Heart right ventricle (tissue), 16 donors: ENCODE data around the gene MT1B. TPM values are rescaled to one million over a fixed set of nuclear protein-coding genes. Genes with fewer than 3 reads are reported as not detected.
A peak's percentile ranks its signal among the peaks of the same experiment; 100 is the strongest.

ENCODE experiments used
- ATAC-seq, 8 donors: fragments of 200-7000 bp; cut with Tn5 transposase; one replicate each; pipeline ENCODE4 v1.9.1; 2020; ENCODE audit warnings: mild to moderate bottlenecking in 8 of 8, moderate library complexity in 8 of 8, moderate number of reproducible peaks in 1 of 8
- DNase-seq, 2 donors: peaks; one replicate each; pipeline ENCODE4 v3.0.0-alpha.2; 2020
- H3K27ac ChIP-seq, 10 donors: fragments of 200-600 bp; sonication (generic) in 2 of 10; one replicate each; pipeline versions ENCODE4 v1.5.0 to v1.8.0; 2020 to 2022; ENCODE audit warnings: mild to moderate bottlenecking in 3 of 10
- H3K27me3 ChIP-seq, 7 donors: fragments of 200-600 bp; one replicate each; pipeline ENCODE4 v1.8.0; 2021 to 2022; ENCODE audit warnings: mild to moderate bottlenecking in 2 of 7
- H3K36me3 ChIP-seq, 9 donors: fragments of 200-600 bp; sonication (generic) in 1 of 9; one replicate each; pipeline versions ENCODE4 v1.5.0 to v1.8.0; 2020 to 2022; ENCODE audit warnings: mild to moderate bottlenecking in 2 of 9
- H3K4me1 ChIP-seq, 9 donors: fragments of 200-600 bp; sonication (generic) in 1 of 9; one replicate each; pipeline versions ENCODE4 v1.5.0 to v1.8.0; 2020 to 2022; ENCODE audit warnings: mild to moderate bottlenecking in 4 of 9
- H3K4me3 ChIP-seq, 10 donors: fragments of 200-600 bp; sonication (generic) in 2 of 10; one replicate each; pipeline versions ENCODE4 v1.5.0 to v1.8.0; 2020 to 2022; ENCODE audit warnings: mild to moderate bottlenecking in 7 of 10, moderate library complexity in 2 of 10
- H3K9me3 ChIP-seq, 11 donors: fragments of 200-600 bp in 10 of 11; sonication (generic) in 2 of 11; one replicate each; pipeline versions ENCODE4 v1.5.0 to v1.8.0; 2013 to 2022; ENCODE audit warnings: mild to moderate bottlenecking in 2 of 11, control low read depth in 1 of 11, moderate library complexity in 1 of 11
- WGBS, 2 donors: extraction: QIAGEN DNeasy Blood & Tissue Kit; methylation state at CpG; one replicate each; pipeline ENCODE4 v1.1.7; 2013; ENCODE audit warnings: inconsistent platforms in 1 of 2; 5-methylcytosine and 5-hydroxymethylcytosine counted together
- intact Hi-C, 10 donors: fragments of 100-400 bp; cut with DNase I; formaldehyde crosslinking; loops; one replicate each; pipeline versions ENCODE4 v1.11.1 to v1.14.2; 2022
- polyA plus RNA-seq, 2 donors: library from polyadenylated mRNA; stranded (reverse); fragments of 200-250 nt; gene quantifications; one replicate each; pipeline ENCODE4 v1.2.3, GENCODE V29; 2013
- total RNA-seq, 10 donors: library from RNA; stranded (reverse); fragmentation: NEBNext Ultra II Directional in 3 of 10; extraction: Animal tissue kit (Norgen Biotek cat#: 25700) in 3 of 10; gene quantifications; one replicate each; pipeline versions ENCODE4 v1.2.1 to v1.2.4, GENCODE V29; 2021 to 2023
- TF ChIP-seq, protein P1 (sequence below), 9 donors: fragments of 200-600 bp; sonication (generic) in 2 of 9; IDR thresholded peaks; one replicate each; pipeline versions ENCODE4 v1.5.0 to v1.8.0; 2021 to 2022; ENCODE audit warnings: antibody characterized with exemption in 9 of 9, mild to moderate bottlenecking in 5 of 9, moderate library complexity in 1 of 9
- donor health status: Arrhythmogenic right ventricular cardiomyopathy.
- donor health status: ischemic (EF 13 %, LVEDD 7.1; RV severe dilation, severe dysfunction).
- donor health status: healthy with polysubstance abuse.
- donor health status: DM: no; HTN: yes; CAD: no.
- donor health status: DM: no; HTN: no; CAD: no.
- donor health status: ischemic (EF 25% LVEDD 6.9; RV normal size, moderate dysfunction).
- donor health status: ischemic (EF 25% LVEDD 5.7; RV mildly dilated, moderate dysfunction).
- donor health status: healthy.
- donor health status: DM: yes; HTN: yes; CAD: no.
- donor health status: Ischemic cardiomyopathy.
- donor health status: ischemic (EF 35%, LVEDD 5.7; RV mildly dilated, moderate dysfunction).
- donor health status: nonischemic (EF 11% LVEDD 7.7; RV severe dilation, severe dysfunction).
- donor health status: DM: yes; HTN: yes; CAD: no.
- donor health status: PGD.
- donor health status: ischemic (EF 29% LVEDD 5.4; RV normal size, mild dysfunction).
- donor health status: nonischemic (EF 23%, LVEDD 6.1; RV moderate dilation, normal function).

The MT1B gene
- total and polyA plus RNA-seq, 12 donors, result not detected

DNA sequence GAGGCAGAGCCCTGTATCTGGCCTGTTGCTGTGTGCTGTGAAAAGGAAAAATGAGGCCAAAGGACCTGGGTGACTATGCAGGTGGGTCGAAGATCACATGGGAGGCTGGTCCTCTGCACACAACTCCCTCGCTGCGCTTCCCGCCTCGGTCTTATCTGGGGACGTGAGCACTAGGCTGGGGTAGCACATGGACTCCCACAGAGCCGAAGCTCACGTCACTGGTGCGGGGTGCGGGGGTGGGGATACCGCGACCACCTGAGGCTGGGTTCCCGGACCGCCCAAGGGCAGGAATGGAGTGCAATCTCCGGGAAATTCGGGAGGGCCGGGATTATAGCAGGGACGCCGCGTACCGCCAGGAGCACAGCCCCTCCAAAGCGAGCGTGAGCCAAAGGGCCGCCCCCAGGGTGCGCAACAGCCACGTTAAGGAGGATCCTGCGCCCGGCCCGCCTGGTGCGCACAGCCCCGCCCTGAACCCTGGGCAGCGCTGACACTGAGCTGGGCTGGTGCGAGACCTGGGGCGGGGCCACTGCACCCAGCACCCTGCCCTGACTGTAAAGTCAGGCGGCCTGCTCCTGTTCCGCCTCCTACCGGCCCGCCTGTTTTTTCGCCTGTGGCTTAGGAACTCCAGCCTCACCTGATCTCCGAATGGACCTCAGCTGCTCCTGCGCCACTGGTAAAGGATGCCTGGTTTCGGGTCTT, 8.5 kb upstream of the MT1B start:
- intact Hi-C loops, result loop anchor here in 5 of 10 donors (5.0 kb wide), 2 partner anchors 36 to 39 kb away; partner anchors contain the start of genes MT2A (in 4 of the 5) and MT1X (in 1 of the 5)
- H3K9me3 ChIP-seq, result no peaks in the 10 kb centered on the region
- peak; percentile 42 to 77 for DNase-seq
- H3K4me1 ChIP-seq, result peaks cover 0 to 31% (median 20%) of the 10 kb centered on the region in 9 donors
- H3K27ac ChIP-seq, result peak overlapping the region in 5 of 10 donors; percentile 0 to 42 (median 23)
- H3K27me3 ChIP-seq, result peaks cover 0 to 95% (median 46%) of the 10 kb centered on the region in 7 donors
- no peaks in the 10 kb centered on the region for H3K36me3 ChIP-seq
- peak overlapping the region in 9 of 10 donors; percentile 11 to 49 (median 41) for H3K4me3 ChIP-seq
- peak; percentile 85 to 94 (median 92) for ATAC-seq
- TF ChIP-seq, protein P1, sequence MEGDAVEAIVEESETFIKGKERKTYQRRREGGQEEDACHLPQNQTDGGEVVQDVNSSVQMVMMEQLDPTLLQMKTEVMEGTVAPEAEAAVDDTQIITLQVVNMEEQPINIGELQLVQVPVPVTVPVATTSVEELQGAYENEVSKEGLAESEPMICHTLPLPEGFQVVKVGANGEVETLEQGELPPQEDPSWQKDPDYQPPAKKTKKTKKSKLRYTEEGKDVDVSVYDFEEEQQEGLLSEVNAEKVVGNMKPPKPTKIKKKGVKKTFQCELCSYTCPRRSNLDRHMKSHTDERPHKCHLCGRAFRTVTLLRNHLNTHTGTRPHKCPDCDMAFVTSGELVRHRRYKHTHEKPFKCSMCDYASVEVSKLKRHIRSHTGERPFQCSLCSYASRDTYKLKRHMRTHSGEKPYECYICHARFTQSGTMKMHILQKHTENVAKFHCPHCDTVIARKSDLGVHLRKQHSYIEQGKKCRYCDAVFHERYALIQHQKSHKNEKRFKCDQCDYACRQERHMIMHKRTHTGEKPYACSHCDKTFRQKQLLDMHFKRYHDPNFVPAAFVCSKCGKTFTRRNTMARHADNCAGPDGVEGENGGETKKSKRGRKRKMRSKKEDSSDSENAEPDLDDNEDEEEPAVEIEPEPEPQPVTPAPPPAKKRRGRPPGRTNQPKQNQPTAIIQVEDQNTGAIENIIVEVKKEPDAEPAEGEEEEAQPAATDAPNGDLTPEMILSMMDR (IDR thresholded peaks at IDR 0.05), result peak in 8 of 9 donors; percentile 6 to 60 (median 46)
- 6 to 10% methylated on average over 42 of the region's 42 CpGs for WGBS, 2 donors

DNA sequence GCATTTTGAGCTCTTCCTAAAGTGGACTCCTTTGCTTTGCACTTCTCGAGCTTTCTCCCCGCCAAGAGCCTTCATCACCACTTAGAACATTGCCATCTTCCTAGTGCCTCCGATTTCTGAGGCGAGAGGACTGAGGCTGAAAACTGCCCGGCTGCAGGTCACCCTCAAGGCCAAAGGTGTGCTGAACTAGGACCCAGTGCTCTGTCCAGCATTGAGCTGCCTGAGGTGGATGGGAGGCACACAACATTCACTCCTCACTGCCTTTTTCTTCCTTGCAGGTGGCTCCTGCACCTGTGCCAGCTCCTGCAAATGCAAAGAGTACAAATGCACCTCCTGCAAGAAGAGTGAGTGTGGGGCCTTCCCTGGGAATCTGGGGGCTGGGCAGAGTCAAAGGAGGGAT, 7.9 kb upstream of the MT1B start:
- Histone ChIP-seq H3K4me1 (peaks cover 0 to 25% (median 14%) of the 10 kb centered on the region in 9 donors), H3K27me3 (peaks cover 0 to 95% (median 49%) of the 10 kb centered on the region in 7 donors), H3K27ac (no peak overlapping the region), H3K9me3 (no peaks in the 10 kb centered on the region), H3K36me3 (no peaks in the 10 kb centered on the region), H3K4me3 (peak overlapping the region in 8 of 10 donors; percentile 11 to 49 (median 42))
- intact Hi-C loops, result loop anchor here in 5 of 10 donors (5.0 kb wide), 2 partner anchors 37 to 38 kb away; partner anchors contain the start of genes MT2A (in 4 of the 5) and MT1X (in 1 of the 5)
- ATAC-seq (no peak), DNase-seq (no peak)
- TF ChIP-seq, protein P1 (IDR thresholded peaks at IDR 0.05), result no peak
- 43 to 51% methylated on average over 5 of the region's 5 CpGs for WGBS, 2 donors

DNA sequence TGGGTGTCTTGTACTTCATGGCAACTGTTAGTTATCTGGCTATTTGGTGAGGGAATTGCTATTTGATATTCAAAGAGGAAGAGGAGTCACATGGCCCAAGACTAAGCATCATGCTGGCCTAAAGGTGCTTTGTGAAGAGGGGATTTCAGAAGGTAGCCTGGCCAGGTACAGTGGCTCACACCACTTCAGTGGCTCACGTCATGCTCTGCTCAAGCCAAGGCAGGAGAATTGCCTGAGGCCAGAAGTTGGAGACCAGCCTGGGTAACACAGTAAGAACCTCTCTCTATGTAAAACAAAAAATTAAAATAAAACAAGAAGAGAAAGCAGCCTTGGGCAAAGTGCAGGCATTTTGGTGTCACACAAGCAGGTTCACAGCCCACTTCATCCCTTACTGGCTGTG, 6.4 kb upstream of the MT1B start:
- TF ChIP-seq, protein P1 (IDR thresholded peaks at IDR 0.05), result no peak
- intact Hi-C loops, result loop anchor here in 1 of 10 donors (5.0 kb wide), 1 partner anchor 43 kb away; no protein-coding TSS in a partner anchor
- Histone ChIP-seq H3K36me3 (no peaks in the 10 kb centered on the region), H3K4me1 (peaks cover 0 to 20% (median 11%) of the 10 kb centered on the region in 9 donors), H3K4me3 (no peak overlapping the region), H3K27ac (no peak overlapping the region), H3K27me3 (peaks cover 0 to 85% (median 59%) of the 10 kb centered on the region in 7 donors), H3K9me3 (no peaks in the 10 kb centered on the region)
- WGBS, 2 donors, result 85 to 89% methylated on average over 1 of the region's 1 CpG
- DNase-seq, result no peak
- no peak for ATAC-seq

DNA sequence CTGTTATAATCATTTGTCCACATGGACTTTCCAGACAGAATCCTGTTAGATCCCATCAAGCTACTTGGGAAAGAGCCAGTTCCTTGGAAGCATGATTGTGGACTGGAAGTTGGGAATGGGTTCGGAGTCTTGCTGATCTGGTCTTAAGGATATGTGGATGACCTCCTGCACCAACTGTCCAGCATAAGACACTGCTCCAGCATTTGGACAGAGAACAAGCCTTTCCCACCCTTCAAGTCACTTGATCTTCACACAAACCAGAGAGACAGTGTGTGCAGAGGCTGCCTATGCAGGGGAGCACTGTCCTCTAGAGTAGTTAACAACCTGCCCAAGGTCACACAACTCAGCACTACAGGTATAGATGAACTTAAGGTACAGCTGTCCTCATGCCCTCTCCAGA, 5.8 kb upstream of the MT1B start:
- DNase-seq (no peak), ATAC-seq (no peak)
- intact Hi-C loops, result loop anchor here in 1 of 10 donors (5.0 kb wide), 1 partner anchor 44 kb away; no protein-coding TSS in a partner anchor
- Histone ChIP-seq H3K4me1 (peaks cover 0 to 20% (median 11%) of the 10 kb centered on the region in 9 donors), H3K4me3 (no peak overlapping the region), H3K36me3 (no peaks in the 10 kb centered on the region), H3K27ac (no peak overlapping the region), H3K9me3 (no peaks in the 10 kb centered on the region), H3K27me3 (peaks cover 0 to 79% (median 59%) of the 10 kb centered on the region in 7 donors)
- 0% methylated on average over 1 of the region's 1 CpG for WGBS, 2 donors
- TF ChIP-seq, protein P1 (IDR thresholded peaks at IDR 0.05), result no peak
